GM18499 (cell line): ENCODE results near the gene ACOT7.
"Not testable (repeated sequence)": the region's sequence is repeated elsewhere in the genome, so short reads cannot be mapped to it uniquely, and the experiment has no call there.

Experiments
- ATAC-seq: cut with Tn5 transposase; IDR thresholded peaks from one replicate; pipeline ENCODE4 v1.9.1; 2021; ENCODE audit warnings: moderate number of reproducible peaks; ENCODE audit not compliant: insufficient read depth, unreplicated experiment

ACOT7 gene

GRCh38 chr1:6401673-6402072, 8.1 kb upstream of the ACOT7 start:
- no peak for ATAC-seq

- ATAC-seq, result no peak
These were observed 5.7 kb upstream of the ACOT7 start for GRCh38 chr1:6399294-6399693.

- ATAC-seq, result no peak
These were observed 4.4 kb upstream of the ACOT7 start for GRCh38 chr1:6397844-6398441.

- ATAC-seq, result no peak
These were observed 3.4 kb upstream of the ACOT7 start for GRCh38 chr1:6396998-6397397.

GRCh38 chr1:6395781-6396244, 2.2 kb upstream of the ACOT7 start:
- ATAC-seq, result not testable (repeated sequence)

- ATAC-seq, result not testable (repeated sequence)
These were observed 1.6 kb upstream of the ACOT7 start for GRCh38 chr1:6395130-6395529.

- no peak for ATAC-seq
These were observed 663 bp downstream of the ACOT7 start for GRCh38 chr1:6392809-6393399.

- ATAC-seq, result no peak
These were observed 1.4 kb downstream of the ACOT7 start for GRCh38 chr1:6391951-6392808.

GRCh38 chr1:6389971-6390370, 3.6 kb downstream of the ACOT7 start:
- ATAC-seq, result no peak

- no peak for ATAC-seq
These were observed 7.1 kb downstream of the ACOT7 start for GRCh38 chr1:6386371-6386949.

GRCh38 chr1:6385488-6386191, 7.9 kb downstream of the ACOT7 start:
- ATAC-seq, result no peak

GRCh38 chr1:6384962-6385361, 8.6 kb downstream of the ACOT7 start:
- ATAC-seq, result no peak

- no peak for ATAC-seq
These were observed 9.4 kb downstream of the ACOT7 start for GRCh38 chr1:6384135-6384534.

- no peak for ATAC-seq
These were observed 13.5 kb downstream of the ACOT7 start for GRCh38 chr1:6380037-6380436.

GRCh38 chr1:6378096-6378746, 15.3 kb downstream of the ACOT7 start:
- ATAC-seq, result no peak

GRCh38 chr1:6373961-6374720, 19.4 kb downstream of the ACOT7 start:
- no peak for ATAC-seq

GRCh38 chr1:6372236-6372635, 21.3 kb downstream of the ACOT7 start:
- ATAC-seq, result not testable (repeated sequence)

- ATAC-seq, result no peak
These were observed 23.6 kb downstream of the ACOT7 start for GRCh38 chr1:6370006-6370405.

GRCh38 chr1:6367381-6368012, 26.1 kb downstream of the ACOT7 start:
- no peak for ATAC-seq
